Activated CD8-positive, alpha-beta memory T cell treated with anti-CD3 and anti-CD28 coated beads for 1 hour (primary cell): ENCODE measurements around the gene PPT1.

Experiments
- DNase-seq, 2 donors: peaks; one replicate each; pipeline ENCODE4 v3.0.0-alpha.2; 2020; ENCODE audit warnings: low read depth in 1 of 2; ENCODE audit errors: extremely low read depth in 1 of 2

PPT1 gene

GRCh38 chr1:40032240-40032891 is 64.7 kb downstream of the PPT1 start:
- DNase-seq: peak in 1 of 2 donors; percentile 29

GRCh38 chr1:40030528-40031135 is 66.4 kb downstream of the PPT1 start:
- DNase-seq: no peak

GRCh38 chr1:40029608-40030007 is 67.4 kb downstream of the PPT1 start:
- no peak for DNase-seq

- DNase-seq: no peak
These were observed 69.4 kb downstream of the PPT1 start for GRCh38 chr1:40027647-40028046.

- no peak for DNase-seq
These were observed 72.4 kb downstream of the PPT1 start for GRCh38 chr1:40024671-40025070.

GRCh38 chr1:40023379-40023944 is 73.6 kb downstream of the PPT1 start:
- DNase-seq: no peak
